Sigmoid colon (tissue), 7 donors: ENCODE results near the gene LEKR1. TPM values are rescaled to one million over a fixed set of nuclear protein-coding genes. Genes with fewer than 3 reads are reported as not detected.

ENCODE experiments used
- DNase-seq: peaks from one replicate; pipeline ENCODE4 v3.0.0-alpha.2; 2019
- H3K27ac ChIP-seq, 4 donors: fragments of 200-600 bp; sonication (generic); one replicate each; pipeline ENCODE4 v1.5.1; 2016 to 2019; ENCODE audit warnings: mild to moderate bottlenecking in 1 of 4
- H3K27me3 ChIP-seq, 3 donors: fragments of 200-600 bp; sonication (generic); one replicate each; pipeline ENCODE4 v1.5.1; 2019; ENCODE audit warnings: mild to moderate bottlenecking in 1 of 3
- H3K36me3 ChIP-seq, 4 donors: fragments of 200-600 bp; sonication (generic); one replicate each; pipeline ENCODE4 v1.5.1; 2016 to 2019
- H3K4me1 ChIP-seq, 4 donors: fragments of 200-600 bp; sonication (generic); one replicate each; pipeline ENCODE4 v1.5.1; 2017 to 2019
- H3K4me3 ChIP-seq, 4 donors: fragments of 200-600 bp; sonication (generic); one replicate each; pipeline ENCODE4 v1.5.1; 2017 to 2019; ENCODE audit warnings: mild to moderate bottlenecking in 2 of 4, moderate library complexity in 1 of 4
- H3K9me3 ChIP-seq, 4 donors: fragments of 200-600 bp in 3 of 4; sonication (generic) in 3 of 4; one replicate each; pipeline versions ENCODE4 v1.5.1 to v1.6.1; 2013 to 2019
- EP300 ChIP-seq, 4 donors: sonication (generic); formaldehyde crosslinking; IDR thresholded peaks; one replicate each; pipeline ENCODE4 v1.6.1; 2017; ENCODE audit warnings: antibody characterized with exemption in 4 of 4
- POLR2A ChIP-seq, 2 donors: fragments of 450-650 bp; IDR thresholded peaks; one replicate each; pipeline ENCODE4 v1.6.1; 2016; ENCODE audit warnings: antibody characterized with exemption in 2 of 2, mild to moderate bottlenecking in 2 of 2, moderate library complexity in 2 of 2
- POLR2AphosphoS5 ChIP-seq, 4 donors: sonication (generic); formaldehyde crosslinking; IDR thresholded peaks; one replicate each; pipeline ENCODE4 v1.6.1; 2017; ENCODE audit warnings: antibody characterized with exemption in 4 of 4
- whole genome bisulfite sequencing, 2 donors: extraction: QIAGEN DNeasy Blood & Tissue Kit; methylation state at CpG; one replicate each; pipeline ENCODE4 v1.1.7; 2013; 5-methylcytosine and 5-hydroxymethylcytosine counted together
- intact Hi-C: fragments of 100-400 bp; cut with DNase I; formaldehyde crosslinking; loops from one replicate; pipeline ENCODE4 v1.15.1; 2023
- polyA plus RNA-seq, 3 donors: library from polyadenylated mRNA; stranded (reverse); fragments of 200-250 nt; gene quantifications; one replicate each; pipeline ENCODE4 v1.2.3, GENCODE V29; 2013
- total RNA-seq, 4 donors: library from RNA; depleted of rRNA; stranded (reverse); fragments of >200 nt; gene quantifications; one replicate each; pipeline ENCODE4 v1.1.0, GENCODE V29; 2016
- TF ChIP-seq, protein P1 (sequence below), 4 experiments: fragments of 450-650 bp in 3 of 4; fragments of 200-600 bp in 1 of 4; IDR thresholded peaks; one replicate each; pipeline ENCODE4 v1.5.1; 2016 to 2019; ENCODE audit warnings: antibody characterized with exemption in 4 of 4, mild to moderate bottlenecking in 3 of 4, moderate library complexity in 2 of 4
- donor health status: healthy with polysubstance abuse.
- donor health status: Bipolar disorder and iron deficiency.
- donor health status: healthy.

LEKR1 gene
- total and polyA plus RNA-seq, 7 donors = 0.36 to 1.7 (median 0.70) TPM; not detected in 1

DNA sequence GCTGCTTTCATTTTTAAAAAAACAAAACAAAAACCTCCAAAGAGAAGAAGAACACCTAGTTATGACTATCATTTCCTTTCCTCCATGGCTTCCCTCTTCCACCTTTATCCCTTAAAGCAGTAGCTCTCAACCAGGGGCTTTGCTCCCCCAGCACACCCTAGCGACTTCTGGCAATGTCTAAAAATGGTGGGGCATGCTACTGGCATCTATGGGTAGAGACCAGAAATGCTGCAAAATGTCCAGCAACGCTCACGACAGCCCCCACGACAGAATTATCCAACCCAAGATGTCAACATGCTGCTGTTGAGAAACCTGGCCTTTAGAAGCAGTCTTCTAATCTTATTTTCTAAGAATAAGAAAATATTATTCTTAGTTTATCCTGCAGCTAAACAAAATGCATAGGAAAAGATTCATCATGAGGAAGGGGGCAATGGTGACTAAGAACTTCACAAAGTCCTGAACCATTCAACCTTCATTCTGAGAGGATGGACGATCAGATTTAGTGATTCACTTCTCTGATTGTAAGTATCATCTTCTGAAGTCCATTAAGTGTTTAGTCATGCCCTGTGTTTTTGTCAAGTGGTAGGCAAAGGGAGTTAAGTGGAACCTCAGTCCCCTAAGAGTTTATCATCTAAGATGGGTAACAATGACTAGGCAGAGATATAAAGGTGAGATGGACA, 252.1 kb downstream of the LEKR1 start:
- H3K4me1 ChIP-seq = peaks cover 0 to 42% (median 20%) of the 10 kb centered on the region in 4 donors
- intact Hi-C loops = loop anchor here (5.0 kb wide), 1 partner anchor 251 kb away; the partner anchor contains the start of gene LEKR1

GRCh38 chr3:157078811-157079185, 252.6 kb downstream of the LEKR1 start:
- no peak for DNase-seq
- intact Hi-C loops = loop anchor here (5.0 kb wide), 1 partner anchor 251 kb away; the partner anchor contains the start of gene LEKR1
- 77 to 100% methylated on average over 2 of the region's 2 CpGs for WGBS, 2 donors
- no peak overlapping the region for H3K4me3 ChIP-seq
- no peak for TF ChIP-seq EP300 (IDR thresholded peaks at IDR 0.05)
- no peak for TF ChIP-seq POLR2AphosphoS5 (IDR thresholded peaks at IDR 0.05)
- no peak for TF ChIP-seq POLR2A (IDR thresholded peaks at IDR 0.05)
- TF ChIP-seq, protein P1, sequence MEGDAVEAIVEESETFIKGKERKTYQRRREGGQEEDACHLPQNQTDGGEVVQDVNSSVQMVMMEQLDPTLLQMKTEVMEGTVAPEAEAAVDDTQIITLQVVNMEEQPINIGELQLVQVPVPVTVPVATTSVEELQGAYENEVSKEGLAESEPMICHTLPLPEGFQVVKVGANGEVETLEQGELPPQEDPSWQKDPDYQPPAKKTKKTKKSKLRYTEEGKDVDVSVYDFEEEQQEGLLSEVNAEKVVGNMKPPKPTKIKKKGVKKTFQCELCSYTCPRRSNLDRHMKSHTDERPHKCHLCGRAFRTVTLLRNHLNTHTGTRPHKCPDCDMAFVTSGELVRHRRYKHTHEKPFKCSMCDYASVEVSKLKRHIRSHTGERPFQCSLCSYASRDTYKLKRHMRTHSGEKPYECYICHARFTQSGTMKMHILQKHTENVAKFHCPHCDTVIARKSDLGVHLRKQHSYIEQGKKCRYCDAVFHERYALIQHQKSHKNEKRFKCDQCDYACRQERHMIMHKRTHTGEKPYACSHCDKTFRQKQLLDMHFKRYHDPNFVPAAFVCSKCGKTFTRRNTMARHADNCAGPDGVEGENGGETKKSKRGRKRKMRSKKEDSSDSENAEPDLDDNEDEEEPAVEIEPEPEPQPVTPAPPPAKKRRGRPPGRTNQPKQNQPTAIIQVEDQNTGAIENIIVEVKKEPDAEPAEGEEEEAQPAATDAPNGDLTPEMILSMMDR (IDR thresholded peaks at IDR 0.05) = no peak
- peaks cover 0 to 42% (median 20%) of the 10 kb centered on the region in 4 donors for H3K4me1 ChIP-seq
- H3K27me3 ChIP-seq = no peaks in the 10 kb centered on the region
- no peaks in the 10 kb centered on the region for H3K36me3 ChIP-seq
- no peaks in the 10 kb centered on the region for H3K9me3 ChIP-seq
- peak overlapping the region in 1 of 4 donors; percentile 81 for H3K27ac ChIP-seq

More for the DNA sequence above, 252.1 kb downstream of the LEKR1 start:
- H3K27ac ChIP-seq = peak overlapping the region in 2 of 4 donors; percentile 34 to 81
- no peak overlapping the region for H3K4me3 ChIP-seq
- H3K9me3 ChIP-seq = no peaks in the 10 kb centered on the region
- TF ChIP-seq POLR2AphosphoS5 (IDR thresholded peaks at IDR 0.05) (no peak), POLR2A (IDR thresholded peaks at IDR 0.05) (no peak), EP300 (IDR thresholded peaks at IDR 0.05) (no peak)
- TF ChIP-seq, protein P1 (IDR thresholded peaks at IDR 0.05) = no peak
- WGBS, 2 donors = 78 to 90% methylated on average over 5 of the region's 5 CpGs
- no peak for DNase-seq
- no peaks in the 10 kb centered on the region for H3K36me3 ChIP-seq
- no peaks in the 10 kb centered on the region for H3K27me3 ChIP-seq

DNA sequence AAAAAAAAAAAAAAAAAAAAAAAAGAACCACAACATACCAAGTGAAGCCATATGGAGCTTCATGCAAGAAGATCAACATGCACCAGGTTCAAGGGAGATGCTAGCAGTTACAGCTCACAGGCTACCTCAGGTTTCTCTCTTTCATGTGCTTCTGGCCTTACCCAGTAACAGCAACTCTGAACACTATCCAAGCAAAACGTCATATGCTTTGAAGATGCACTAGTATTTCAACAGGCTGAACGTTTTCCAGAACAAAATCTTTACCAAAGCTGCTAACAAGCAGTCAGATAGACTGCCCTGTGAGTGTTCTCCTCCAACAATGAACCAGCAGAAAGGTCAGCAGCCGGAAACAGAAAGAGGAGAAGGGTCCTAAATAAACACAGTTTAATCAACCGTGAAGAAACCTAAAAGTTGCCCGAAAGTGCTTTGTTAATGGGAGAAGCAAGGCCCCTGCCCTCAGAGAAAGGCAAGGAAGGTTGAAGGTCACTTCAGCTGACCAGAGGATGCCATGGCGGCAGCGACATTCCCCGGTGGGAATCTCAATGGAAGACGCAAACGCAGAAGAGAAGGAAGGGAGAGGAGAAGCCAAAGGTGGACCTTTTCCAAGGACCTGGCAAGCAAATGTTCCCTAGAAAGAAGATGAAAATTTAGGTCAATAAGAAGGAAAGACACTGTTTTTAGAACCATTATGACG, 253.7 kb downstream of the LEKR1 start:
- intact Hi-C loops = loop anchor here (2.0 to 5.0 kb wide), 5 partner anchors 35 to 543 kb away; partner anchors contain the start of gene LEKR1
- Histone ChIP-seq H3K4me3 (no peak overlapping the region), H3K4me1 (peaks cover 0 to 42% (median 20%) of the 10 kb centered on the region in 4 donors), H3K27ac (peak overlapping the region in 3 of 4 donors; percentile 40 to 81 (median 73)), H3K9me3 (no peaks in the 10 kb centered on the region), H3K36me3 (no peaks in the 10 kb centered on the region), H3K27me3 (no peaks in the 10 kb centered on the region)
- no peak for DNase-seq
- TF ChIP-seq EP300 (IDR thresholded peaks at IDR 0.05) = no peak
- TF ChIP-seq POLR2AphosphoS5 (IDR thresholded peaks at IDR 0.05) = peak in 3 of 4 donors; percentile 18 to 30 (median 19)
- 90% methylated on average over 11 of the region's 11 CpGs for WGBS, 2 donors

DNA sequence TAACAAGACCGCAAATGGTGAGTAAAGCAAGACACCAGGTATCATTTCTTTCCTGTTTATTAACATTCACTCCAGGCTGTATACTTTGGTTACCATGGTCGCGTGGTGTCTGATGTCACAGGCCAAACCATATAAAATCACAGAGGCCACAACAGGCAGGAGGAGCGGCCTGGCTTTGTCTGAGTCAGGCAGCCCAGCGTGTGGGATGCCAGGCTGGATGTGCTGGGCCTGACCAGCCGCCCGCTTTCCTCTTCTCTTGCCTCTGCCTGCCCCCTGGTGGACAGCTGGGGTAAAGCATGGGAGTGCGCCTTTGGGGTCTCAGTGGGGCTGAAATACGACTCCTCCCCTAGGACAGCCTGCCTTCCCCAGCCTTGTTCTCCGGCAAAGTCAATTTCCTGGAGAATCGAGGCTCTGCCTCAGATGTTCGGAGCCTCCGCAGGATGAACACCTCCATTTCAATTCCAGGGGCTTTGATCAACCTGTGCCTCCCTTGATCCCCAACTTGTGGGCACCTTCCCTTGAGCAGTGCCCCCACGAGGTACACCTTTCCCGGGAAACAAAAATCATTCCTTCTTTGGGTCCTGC, 255.6 kb downstream of the LEKR1 start:
- Histone ChIP-seq H3K27me3 (no peaks in the 10 kb centered on the region), H3K27ac (peak overlapping the region; percentile 51 to 81 (median 62)), H3K4me1 (peaks cover 0 to 50% (median 29%) of the 10 kb centered on the region in 4 donors), H3K36me3 (no peaks in the 10 kb centered on the region), H3K9me3 (no peaks in the 10 kb centered on the region), H3K4me3 (no peak overlapping the region)
- no peak for TF ChIP-seq POLR2A (IDR thresholded peaks at IDR 0.05)
- peak in 3 of 4 donors; percentile 47 to 78 (median 55) for TF ChIP-seq POLR2AphosphoS5 (IDR thresholded peaks at IDR 0.05)
- TF ChIP-seq, protein P1 (IDR thresholded peaks at IDR 0.05) = peak; percentile 97 to 100 (median 98)
- TF ChIP-seq EP300 (IDR thresholded peaks at IDR 0.05) = no peak
- peak; percentile 94 for DNase-seq
- intact Hi-C loops = loop anchor here (1.0 to 5.0 kb wide), 6 partner anchors 37 to 933 kb away; partner anchors contain the start of gene TIPARP
- 10 to 15% methylated on average over 15 of the region's 15 CpGs for WGBS, 2 donors
